Natural killer cell (primary cell): Measurements from ENCODE around the gene COL15A1. TPM values are rescaled to one million over a fixed set of nuclear protein-coding genes. Genes with fewer than 3 reads are reported as not detected.
A peak's percentile ranks its signal among the peaks of the same experiment; 100 is the strongest.

ENCODE experiments used
- ATAC-seq, 3 donors: fragments of 150-1000 bp in 2 of 3; fragments of 200-7000 bp in 1 of 3; cut with Tn5 transposase; 1 replicate in 1 of 3; 2 replicates in 2 of 3; pipeline ENCODE4 v1.10.0; 2021; ENCODE audit warnings: mild to moderate bottlenecking in 2 of 3, moderate library complexity in 2 of 3
- DNase-seq, 2 donors: peaks; one replicate each; pipeline versions ENCODE4 v3.0.0 to v3.0.0-alpha.2; 2013 to 2021; ENCODE audit warnings: mixed read lengths in 1 of 2
- H3K27ac ChIP-seq: one replicate; pipeline ENCODE4 v1.5.1; 2013; ENCODE audit warnings: mild to moderate bottlenecking, low read length
- H3K27me3 ChIP-seq: one replicate; pipeline ENCODE4 v1.6.1; 2013; ENCODE audit warnings: low read length; ENCODE audit not compliant: control insufficient read depth, insufficient read depth
- H3K36me3 ChIP-seq: one replicate; pipeline ENCODE4 v1.6.1; 2013; ENCODE audit warnings: low read length; ENCODE audit not compliant: control insufficient read depth, insufficient read depth
- H3K4me1 ChIP-seq: one replicate; pipeline ENCODE4 v1.6.1; 2013; ENCODE audit warnings: low read length; ENCODE audit not compliant: control insufficient read depth, insufficient read depth
- H3K4me3 ChIP-seq: one replicate; pipeline ENCODE4 v1.5.1; 2013; ENCODE audit warnings: low read length
- H3K9me3 ChIP-seq: one replicate; pipeline ENCODE4 v1.6.1; 2013; ENCODE audit warnings: low read length; ENCODE audit not compliant: control insufficient read depth, insufficient read depth
- H3K27ac Mint-ChIP-seq, 2 donors: one replicate each; pipeline ENCODE4 v1.8.0; 2022; ENCODE audit warnings: mild to moderate bottlenecking in 2 of 2, mixed read lengths in 2 of 2, moderate library complexity in 1 of 2
- H3K27me3 Mint-ChIP-seq, 2 donors: one replicate each; pipeline ENCODE4 v1.8.0; 2022; ENCODE audit warnings: low read depth in 2 of 2, mixed read lengths in 2 of 2
- H3K36me3 Mint-ChIP-seq: one replicate; pipeline ENCODE4 v1.8.0; 2022; ENCODE audit warnings: mixed read lengths
- H3K4me1 Mint-ChIP-seq, 2 donors: one replicate each; pipeline ENCODE4 v1.8.0; 2022; ENCODE audit warnings: mixed read lengths in 2 of 2
- H3K4me3 Mint-ChIP-seq: one replicate; pipeline ENCODE4 v1.8.0; 2022; ENCODE audit warnings: mild to moderate bottlenecking, moderate library complexity, mixed read lengths
- H3K9me3 Mint-ChIP-seq, 2 donors: one replicate each; pipeline ENCODE4 v1.8.0; 2022; ENCODE audit warnings: mixed read lengths in 2 of 2
- WGBS: methylation state at CpG from one replicate; pipeline ENCODE4 v1.1.7; 2013; ENCODE audit warnings: missing lambda C conversion rate; ENCODE audit not compliant: insufficient coverage; 5-methylcytosine and 5-hydroxymethylcytosine counted together
- intact Hi-C: fragments of 100-400 bp; cut with micrococcal nuclease; formaldehyde crosslinking; loops from one replicate; pipeline ENCODE4 v1.14.2; 2022
- total RNA-seq, 4 donors: library from RNA; stranded (reverse); fragments of 120-200 nt in 1 of 4; gene quantifications; one replicate each; pipeline versions ENCODE4 v1.2.3 to v1.2.4, GENCODE V29; 2013 to 2022
- TF ChIP-seq, protein P1 (sequence below): fragments of 200-600 bp; IDR thresholded peaks from one replicate; pipeline ENCODE4 v1.8.0; 2022; ENCODE audit warnings: antibody characterized with exemption

COL15A1 gene
- total RNA-seq, 3 donors from 2014 or later (not counting 1 experiment from before 2014, with no cell fraction given) = 0.18 to 0.82 (median 0.19) TPM

DNA sequence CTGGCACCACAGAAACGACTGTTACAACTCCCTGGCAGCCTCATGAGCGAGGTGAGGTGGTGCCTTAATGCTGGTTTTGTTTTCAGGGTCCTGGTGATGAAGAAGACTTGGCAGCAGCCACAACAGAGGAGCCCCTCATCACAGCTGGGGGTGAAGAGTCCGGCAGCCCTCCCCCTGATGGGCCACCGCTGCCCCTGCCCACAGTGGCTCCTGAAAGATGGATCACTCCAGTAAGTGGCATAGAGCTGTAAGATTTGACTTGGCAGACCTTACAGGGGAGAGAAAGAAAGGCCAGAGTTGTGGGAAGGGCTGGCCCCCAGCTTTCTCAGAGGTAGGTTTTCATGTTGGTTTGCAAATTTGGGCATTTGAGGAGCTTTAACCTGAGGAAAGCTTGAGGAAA lies 72.2 kb downstream of the COL15A1 start:
- no peaks in the 10 kb centered on the region for H3K36me3 ChIP-seq
- no peak overlapping the region for H3K4me3 Mint-ChIP-seq
- no peaks in the 10 kb centered on the region for H3K9me3 Mint-ChIP-seq
- TF ChIP-seq, protein P1, sequence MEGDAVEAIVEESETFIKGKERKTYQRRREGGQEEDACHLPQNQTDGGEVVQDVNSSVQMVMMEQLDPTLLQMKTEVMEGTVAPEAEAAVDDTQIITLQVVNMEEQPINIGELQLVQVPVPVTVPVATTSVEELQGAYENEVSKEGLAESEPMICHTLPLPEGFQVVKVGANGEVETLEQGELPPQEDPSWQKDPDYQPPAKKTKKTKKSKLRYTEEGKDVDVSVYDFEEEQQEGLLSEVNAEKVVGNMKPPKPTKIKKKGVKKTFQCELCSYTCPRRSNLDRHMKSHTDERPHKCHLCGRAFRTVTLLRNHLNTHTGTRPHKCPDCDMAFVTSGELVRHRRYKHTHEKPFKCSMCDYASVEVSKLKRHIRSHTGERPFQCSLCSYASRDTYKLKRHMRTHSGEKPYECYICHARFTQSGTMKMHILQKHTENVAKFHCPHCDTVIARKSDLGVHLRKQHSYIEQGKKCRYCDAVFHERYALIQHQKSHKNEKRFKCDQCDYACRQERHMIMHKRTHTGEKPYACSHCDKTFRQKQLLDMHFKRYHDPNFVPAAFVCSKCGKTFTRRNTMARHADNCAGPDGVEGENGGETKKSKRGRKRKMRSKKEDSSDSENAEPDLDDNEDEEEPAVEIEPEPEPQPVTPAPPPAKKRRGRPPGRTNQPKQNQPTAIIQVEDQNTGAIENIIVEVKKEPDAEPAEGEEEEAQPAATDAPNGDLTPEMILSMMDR = no peak
- no peak overlapping the region for H3K27ac ChIP-seq
- peak overlapping the region; percentile 59 to 80 for H3K27ac Mint-ChIP-seq
- no peak for ATAC-seq
- 80% methylated on average over 4 of the region's 4 CpGs for WGBS
- no peaks in the 10 kb centered on the region for H3K27me3 Mint-ChIP-seq
- no peaks in the 10 kb centered on the region for H3K36me3 Mint-ChIP-seq
- intact Hi-C loops = loop anchor here (5.0 kb wide), 1 partner anchor 41 kb away; no protein-coding TSS in a partner anchor
- no peak overlapping the region for H3K4me3 ChIP-seq
- H3K4me1 Mint-ChIP-seq = peaks cover 54 to 61% of the 10 kb centered on the region in 2 donors
- DNase-seq = no peak
- peaks cover 13% of the 10 kb centered on the region for H3K4me1 ChIP-seq
- no peaks in the 10 kb centered on the region for H3K27me3 ChIP-seq
- H3K9me3 ChIP-seq = no peaks in the 10 kb centered on the region

DNA sequence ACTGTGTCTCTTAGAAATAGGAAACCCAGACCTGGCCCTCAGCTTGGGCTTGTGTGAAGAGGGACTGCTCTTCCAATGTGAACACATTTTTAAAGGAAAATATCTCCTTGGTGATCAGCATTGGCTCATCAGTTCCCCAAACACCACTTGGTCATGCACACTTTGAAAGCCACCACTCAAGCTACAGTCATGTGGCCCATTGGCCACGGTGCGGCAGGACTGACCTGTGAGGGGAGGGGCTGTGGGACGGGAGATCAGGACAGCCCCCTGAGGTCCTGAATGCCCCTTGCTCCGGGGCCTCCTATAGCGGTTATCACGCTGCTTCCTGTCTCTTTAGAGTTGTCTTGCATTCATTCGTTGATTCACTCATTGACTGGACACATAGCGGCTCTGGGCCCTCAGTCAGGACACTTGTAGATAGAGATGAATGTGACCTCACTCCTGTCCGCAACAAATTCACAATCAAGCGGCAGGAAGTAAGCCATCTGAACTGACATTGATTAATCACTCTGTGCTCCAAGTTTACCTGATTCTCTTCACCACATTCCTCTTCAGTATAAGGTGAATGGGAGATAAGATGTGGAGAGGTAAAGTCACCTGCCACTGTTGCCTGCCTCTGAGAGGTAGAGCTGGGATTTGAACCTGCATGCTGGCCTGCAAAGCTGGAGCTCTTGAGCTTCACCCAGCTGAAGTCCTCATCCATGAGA lies 73.1 kb downstream of the COL15A1 start:
- Histone ChIP-seq H3K4me3 (no peak overlapping the region), H3K4me1 (peaks cover 13% of the 10 kb centered on the region), H3K27ac (no peak overlapping the region), H3K27me3 (no peaks in the 10 kb centered on the region), H3K9me3 (no peaks in the 10 kb centered on the region), H3K36me3 (no peaks in the 10 kb centered on the region)
- ATAC-seq (no peak), DNase-seq (no peak)
- intact Hi-C loops = loop anchor here (5.0 kb wide), 1 partner anchor 40 kb away; no protein-coding TSS in a partner anchor
- TF ChIP-seq, protein P1 = no peak
- Mint-ChIP-seq H3K36me3 (no peaks in the 10 kb centered on the region), H3K27me3 (no peaks in the 10 kb centered on the region), H3K9me3 (no peaks in the 10 kb centered on the region), H3K27ac (no peak overlapping the region), H3K4me1 (peaks cover 54 to 61% of the 10 kb centered on the region in 2 donors), H3K4me3 (no peak overlapping the region)
- 97% methylated on average over 9 of the region's 10 CpGs for WGBS

DNA sequence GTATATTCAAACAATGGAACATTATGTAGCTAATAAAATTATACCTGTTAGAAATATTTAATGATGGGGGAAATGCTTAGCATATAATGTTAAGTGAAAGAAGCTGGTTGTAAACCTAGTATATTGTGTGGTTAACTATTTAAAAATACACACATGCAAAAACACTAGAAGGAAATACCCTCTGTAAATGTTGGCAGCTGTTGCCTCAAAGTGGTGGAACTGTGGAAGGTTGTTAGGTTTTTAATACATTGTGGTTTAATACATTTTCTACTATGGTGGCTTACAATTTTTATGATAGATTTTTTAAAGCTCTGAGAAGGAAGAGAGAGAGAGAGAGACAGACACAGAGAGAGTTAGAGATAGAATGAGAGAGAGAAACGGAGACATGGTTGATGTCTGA lies 74.9 kb downstream of the COL15A1 start:
- H3K36me3 Mint-ChIP-seq = no peaks in the 10 kb centered on the region
- peaks cover 50 to 54% of the 10 kb centered on the region in 2 donors for H3K4me1 Mint-ChIP-seq
- Histone ChIP-seq H3K4me1 (peaks cover 6% of the 10 kb centered on the region), H3K4me3 (no peak overlapping the region), H3K27me3 (no peaks in the 10 kb centered on the region), H3K27ac (no peak overlapping the region), H3K36me3 (no peaks in the 10 kb centered on the region), H3K9me3 (no peaks in the 10 kb centered on the region)
- peak overlapping the region; percentile 68 for H3K4me3 Mint-ChIP-seq
- H3K27ac Mint-ChIP-seq = peak overlapping the region; percentile 44 to 79
- DNase-seq (no peak), ATAC-seq (peak in 2 of 3 donors; percentile 61 to 80)
- intact Hi-C loops = loop anchor here (5.0 kb wide), 1 partner anchor 39 kb away; no protein-coding TSS in a partner anchor
- 50% methylated on average over 1 of the region's 1 CpG for WGBS
- TF ChIP-seq, protein P1 = no peak
- H3K9me3 Mint-ChIP-seq = no peaks in the 10 kb centered on the region
- H3K27me3 Mint-ChIP-seq = peaks cover 0 to 4% of the 10 kb centered on the region in 2 donors
